OCI-LY1 (cell line): ENCODE measurements around the gene RAB11B.

Experiments used
- H2AFZ ChIP-seq: fragments of 200-600 bp; sonication (generic), shearing (Covaris generic); 2 replicates; pipeline ENCODE4 v1.6.0; 2014; ENCODE audit warnings: antibody characterized with exemption, mild to moderate bottlenecking, low read length
- H3F3A ChIP-seq: fragments of 200-600 bp; sonication (generic), shearing (Covaris generic); 2 replicates; pipeline ENCODE4 v1.6.0; 2014; ENCODE audit warnings: mild to moderate bottlenecking, antibody characterized with exemption, low read length, moderate library complexity; ENCODE audit not compliant: insufficient read depth
- H3K27ac ChIP-seq: fragments of 200-600 bp; sonication (generic); 2 replicates; pipeline ENCODE4 v1.5.1; 2014; ENCODE audit warnings: low read length, mixed run types, mild to moderate bottlenecking, low read depth; ENCODE audit not compliant: poor library complexity, severe bottlenecking
- H3K27me3 ChIP-seq: fragments of 200-600 bp; sonication (generic); 2 replicates; pipeline ENCODE4 v1.6.0; 2014; ENCODE audit warnings: antibody characterized with exemption, mild to moderate bottlenecking, low read length, moderate library complexity; ENCODE audit not compliant: insufficient read depth
- H3K36me3 ChIP-seq: fragments of 200-600 bp; sonication (generic); 2 replicates; pipeline ENCODE4 v1.6.1; 2014; ENCODE audit warnings: mild to moderate bottlenecking, antibody characterized with exemption, low read length, moderate library complexity, mixed read lengths; ENCODE audit not compliant: insufficient read depth
- H3K4me1 ChIP-seq: fragments of 200-600 bp; sonication (generic); 2 replicates; pipeline ENCODE4 v1.5.1; 2014; ENCODE audit warnings: mild to moderate bottlenecking, low read length, moderate library complexity; ENCODE audit not compliant: insufficient read depth, severe bottlenecking
- H3K4me2 ChIP-seq: fragments of 200-600 bp; sonication (generic), shearing (Covaris generic); 2 replicates; pipeline ENCODE4 v1.6.1; 2014; ENCODE audit warnings: low read length
- H3K4me3 ChIP-seq: fragments of 200-600 bp; sonication (generic); 2 replicates; pipeline ENCODE4 v1.5.1; 2014; ENCODE audit warnings: low read length, low read depth, mild to moderate bottlenecking, mixed read lengths; ENCODE audit not compliant: poor library complexity, severe bottlenecking
- H3K79me2 ChIP-seq: fragments of 200-600 bp; shearing (Covaris generic); 2 replicates; pipeline ENCODE4 v1.6.1; 2016; ENCODE audit warnings: mixed run types, low read length, mixed read lengths; ENCODE audit not compliant: insufficient read depth
- H3K9ac ChIP-seq: fragments of 200-600 bp; sonication (generic), shearing (Covaris generic); 2 replicates; pipeline ENCODE4 v1.6.1; 2014; ENCODE audit warnings: mild to moderate bottlenecking, low read length, mixed read lengths
- H3K9me2 ChIP-seq: fragments of 200-600 bp; sonication (generic), shearing (Covaris generic); 2 replicates; pipeline ENCODE4 v1.6.1; 2014; ENCODE audit warnings: low read depth, mild to moderate bottlenecking, low read length, mixed read lengths
- H3K9me3 ChIP-seq: fragments of 200-600 bp; shearing (Covaris generic); 2 replicates; pipeline ENCODE4 v1.6.1; 2014; ENCODE audit warnings: low read length, mixed read lengths
- H4K20me1 ChIP-seq: fragments of 200-600 bp; sonication (generic), shearing (Covaris generic); 2 replicates; pipeline ENCODE4 v1.6.0; 2016; ENCODE audit warnings: mild to moderate bottlenecking, low read length; ENCODE audit not compliant: insufficient read depth
- EZH2 ChIP-seq: fragments of 200-600 bp; sonication (generic), shearing (Covaris generic); IDR thresholded peaks from 2 replicates; pipeline ENCODE4 v1.8.0; 2017; ENCODE audit warnings: borderline replicate concordance, mixed run types, mild to moderate bottlenecking, antibody characterized with exemption, low read length, moderate library complexity, mixed read lengths
- TF ChIP-seq, protein P1 (sequence below): fragments of 200-600 bp; sonication (generic), shearing (Covaris generic); IDR thresholded peaks from 2 replicates; pipeline ENCODE4 v1.5.1; 2017; ENCODE audit warnings: mild to moderate bottlenecking, antibody characterized with exemption, low read length, moderate library complexity, mixed read lengths

The RAB11B gene

DNA sequence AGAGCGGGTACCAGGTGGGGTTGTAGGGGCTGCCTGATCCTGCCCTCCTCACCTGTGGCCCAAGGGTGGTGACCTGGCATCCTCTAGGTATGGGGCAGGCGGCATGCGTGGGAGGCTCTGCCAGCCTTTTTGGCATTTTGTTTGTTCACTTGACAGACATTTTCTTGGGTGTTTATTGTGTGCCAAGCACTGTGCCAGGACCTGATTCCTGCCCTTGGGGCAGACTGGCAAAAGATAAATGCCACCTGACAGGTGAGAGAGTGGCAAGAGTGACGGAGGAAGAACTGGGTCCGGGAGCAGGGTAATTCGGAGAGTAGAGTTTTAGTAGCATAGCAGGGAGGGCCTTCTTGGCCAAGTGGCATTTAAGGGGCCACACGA lies 6.0 kb downstream of the RAB11B start:
- 0 out of 2 replicates have a peak, but pooled peaks cover 3% of the 10 kb centered on the region for H3K79me2 ChIP-seq

DNA sequence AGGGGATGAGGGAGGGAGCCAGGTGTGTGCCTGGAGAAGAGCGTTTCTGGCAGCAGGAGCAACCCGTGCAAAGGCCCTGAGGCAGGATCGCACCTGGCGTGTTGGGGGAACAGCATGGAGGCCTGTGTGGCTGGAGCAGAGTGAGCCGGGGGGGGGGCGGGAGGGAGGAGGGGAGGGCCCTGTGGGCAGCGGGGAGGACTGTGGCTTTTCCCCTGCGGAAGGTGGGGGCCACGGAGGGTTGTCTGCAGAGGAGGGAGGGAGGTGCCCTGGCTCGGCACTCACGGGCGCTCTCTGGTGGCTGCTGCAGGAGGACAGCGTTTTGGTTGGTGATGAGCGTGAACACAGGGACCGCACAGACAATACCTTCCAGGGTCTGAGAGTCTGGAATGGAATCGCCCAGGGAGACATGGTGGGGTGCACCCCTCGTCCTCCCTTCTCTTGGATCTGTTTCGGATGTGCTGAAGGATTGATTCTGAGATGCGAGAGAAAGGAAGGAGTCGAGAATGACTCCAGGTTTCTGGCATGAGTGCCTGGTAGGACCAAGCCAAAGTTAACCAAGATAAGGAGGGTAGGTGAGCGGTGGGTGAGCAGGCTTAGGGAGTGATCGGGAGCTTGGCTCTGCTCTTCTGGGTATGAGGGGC lies 6.5 kb downstream of the RAB11B start:
- H3K79me2 ChIP-seq = 0 out of 2 replicates have a peak, but pooled peaks cover 3% of the 10 kb centered on the region
- H3K9me3 ChIP-seq = no peaks in the 10 kb centered on the region
- H3K9me2 ChIP-seq = no peaks in the 10 kb centered on the region
- no peak overlapping the region for H3K4me3 ChIP-seq
- H4K20me1 ChIP-seq = no peaks in the 10 kb centered on the region
- TF ChIP-seq, protein P1, sequence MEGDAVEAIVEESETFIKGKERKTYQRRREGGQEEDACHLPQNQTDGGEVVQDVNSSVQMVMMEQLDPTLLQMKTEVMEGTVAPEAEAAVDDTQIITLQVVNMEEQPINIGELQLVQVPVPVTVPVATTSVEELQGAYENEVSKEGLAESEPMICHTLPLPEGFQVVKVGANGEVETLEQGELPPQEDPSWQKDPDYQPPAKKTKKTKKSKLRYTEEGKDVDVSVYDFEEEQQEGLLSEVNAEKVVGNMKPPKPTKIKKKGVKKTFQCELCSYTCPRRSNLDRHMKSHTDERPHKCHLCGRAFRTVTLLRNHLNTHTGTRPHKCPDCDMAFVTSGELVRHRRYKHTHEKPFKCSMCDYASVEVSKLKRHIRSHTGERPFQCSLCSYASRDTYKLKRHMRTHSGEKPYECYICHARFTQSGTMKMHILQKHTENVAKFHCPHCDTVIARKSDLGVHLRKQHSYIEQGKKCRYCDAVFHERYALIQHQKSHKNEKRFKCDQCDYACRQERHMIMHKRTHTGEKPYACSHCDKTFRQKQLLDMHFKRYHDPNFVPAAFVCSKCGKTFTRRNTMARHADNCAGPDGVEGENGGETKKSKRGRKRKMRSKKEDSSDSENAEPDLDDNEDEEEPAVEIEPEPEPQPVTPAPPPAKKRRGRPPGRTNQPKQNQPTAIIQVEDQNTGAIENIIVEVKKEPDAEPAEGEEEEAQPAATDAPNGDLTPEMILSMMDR = peak; percentile 79
- no peak for TF ChIP-seq EZH2
- H3K4me1 ChIP-seq = peaks cover 8% of the 10 kb centered on the region
- H3F3A ChIP-seq = no peaks in the 10 kb centered on the region; the same call in 1 of the 2 replicates
- H3K36me3 ChIP-seq = peaks cover 5% of the 10 kb centered on the region; the same call in 1 of the 2 replicates
- no peak overlapping the region for H3K9ac ChIP-seq
- H3K27me3 ChIP-seq = no peaks in the 10 kb centered on the region
- H3K27ac ChIP-seq = no peak overlapping the region
- no peak overlapping the region; the same call in 1 of the 2 replicates for H3K4me2 ChIP-seq
- H2AFZ ChIP-seq = no peak overlapping the region

More for the DNA sequence above, 6.0 kb downstream of the RAB11B start:
- Histone ChIP-seq H4K20me1 (no peaks in the 10 kb centered on the region), H3F3A (no peaks in the 10 kb centered on the region; the same call in 1 of the 2 replicates), H3K4me3 (no peak overlapping the region), H3K27me3 (no peaks in the 10 kb centered on the region), H3K36me3 (peaks cover 5% of the 10 kb centered on the region; the same call in 1 of the 2 replicates), H3K4me1 (peaks cover 13% of the 10 kb centered on the region), H3K27ac (no peak overlapping the region), H3K9ac (no peak overlapping the region), H2AFZ (no peak overlapping the region), H3K9me3 (no peaks in the 10 kb centered on the region), H3K4me2 (no peak overlapping the region), H3K9me2 (no peaks in the 10 kb centered on the region)
- TF ChIP-seq, protein P1 = no peak
- TF ChIP-seq EZH2 = no peak

DNA sequence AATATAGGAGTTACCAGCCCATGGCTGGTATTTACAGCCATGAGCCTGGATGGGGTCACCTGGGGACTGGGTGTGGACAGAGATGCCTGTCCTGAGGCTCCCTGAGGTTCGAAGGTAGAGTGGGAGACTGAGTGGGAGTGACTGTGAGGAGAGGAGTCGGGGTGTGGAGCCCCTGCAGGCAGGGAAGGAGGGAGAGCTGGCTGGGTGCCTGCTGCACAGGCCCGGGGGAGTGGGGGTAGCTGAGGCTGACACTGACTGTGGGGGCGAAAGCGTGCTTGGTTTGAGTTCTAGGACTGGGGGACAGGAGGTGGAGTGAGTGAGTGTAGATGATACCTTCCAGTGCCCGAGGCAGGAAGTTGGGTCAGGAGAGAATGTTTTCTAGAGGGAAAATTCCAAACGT lies 7.1 kb downstream of the RAB11B start:
- TF ChIP-seq, protein P1 = no peak
- TF ChIP-seq EZH2 = no peak
- Histone ChIP-seq H3K4me3 (no peak overlapping the region), H3K9me3 (no peaks in the 10 kb centered on the region), H3K9me2 (no peaks in the 10 kb centered on the region), H3K9ac (no peak overlapping the region), H3K4me2 (no peak overlapping the region), H2AFZ (no peak overlapping the region), H3K79me2 (no peaks in the 10 kb centered on the region), H3F3A (no peaks in the 10 kb centered on the region; the same call in 1 of the 2 replicates), H3K27me3 (no peaks in the 10 kb centered on the region), H3K36me3 (peaks cover 11% of the 10 kb centered on the region; the same call in 1 of the 2 replicates), H3K27ac (no peak overlapping the region), H3K4me1 (peaks cover 2% of the 10 kb centered on the region), H4K20me1 (no peaks in the 10 kb centered on the region)
